ENCODE measurements around the gene CENPP.

The CENPP gene

DNA sequence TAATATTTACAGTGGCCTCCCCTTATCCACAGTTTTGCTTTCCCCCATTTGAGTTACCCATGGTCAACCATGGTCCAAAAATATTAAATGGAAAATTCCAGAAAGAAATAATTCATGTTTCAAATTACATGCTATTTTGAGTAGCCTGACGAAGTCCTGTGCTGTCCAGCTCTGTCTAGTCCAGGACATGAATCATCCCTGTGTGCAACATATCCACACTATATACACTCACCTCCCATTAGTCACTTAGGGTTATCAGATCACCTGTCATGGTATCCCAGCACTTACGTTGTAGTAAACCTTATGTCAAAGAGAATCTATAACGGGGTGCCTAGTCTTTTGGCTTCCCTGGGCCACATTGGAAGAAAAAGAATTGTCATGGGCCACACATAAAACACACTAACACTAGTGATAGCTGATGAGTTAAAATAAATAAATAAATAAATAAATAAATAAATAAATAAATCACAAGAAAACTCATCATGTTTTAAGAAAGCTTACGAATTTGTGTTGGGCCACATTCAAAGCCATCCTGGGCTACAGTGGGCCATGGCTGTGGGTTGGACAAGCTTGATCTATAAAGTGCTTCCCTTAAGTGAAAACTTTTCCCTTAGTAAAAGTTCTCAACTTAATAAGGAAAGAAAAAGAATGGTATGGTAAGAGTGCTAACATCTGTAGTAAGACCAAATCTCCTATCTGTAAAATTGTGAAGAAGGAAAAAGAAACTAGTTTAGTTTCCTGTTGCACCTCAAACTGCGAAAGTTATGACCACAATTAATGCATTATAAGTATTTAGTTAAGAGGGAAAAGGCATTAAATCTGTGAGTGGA is 114.4 kb downstream of the CENPP start:
- no peaks in the 10 kb centered on the region for H3K27me3 ChIP-seq (replicated peaks; ENCODE audit: control insufficient read depth, insufficient read depth, low read length)
- TF ChIP-seq, protein P1, sequence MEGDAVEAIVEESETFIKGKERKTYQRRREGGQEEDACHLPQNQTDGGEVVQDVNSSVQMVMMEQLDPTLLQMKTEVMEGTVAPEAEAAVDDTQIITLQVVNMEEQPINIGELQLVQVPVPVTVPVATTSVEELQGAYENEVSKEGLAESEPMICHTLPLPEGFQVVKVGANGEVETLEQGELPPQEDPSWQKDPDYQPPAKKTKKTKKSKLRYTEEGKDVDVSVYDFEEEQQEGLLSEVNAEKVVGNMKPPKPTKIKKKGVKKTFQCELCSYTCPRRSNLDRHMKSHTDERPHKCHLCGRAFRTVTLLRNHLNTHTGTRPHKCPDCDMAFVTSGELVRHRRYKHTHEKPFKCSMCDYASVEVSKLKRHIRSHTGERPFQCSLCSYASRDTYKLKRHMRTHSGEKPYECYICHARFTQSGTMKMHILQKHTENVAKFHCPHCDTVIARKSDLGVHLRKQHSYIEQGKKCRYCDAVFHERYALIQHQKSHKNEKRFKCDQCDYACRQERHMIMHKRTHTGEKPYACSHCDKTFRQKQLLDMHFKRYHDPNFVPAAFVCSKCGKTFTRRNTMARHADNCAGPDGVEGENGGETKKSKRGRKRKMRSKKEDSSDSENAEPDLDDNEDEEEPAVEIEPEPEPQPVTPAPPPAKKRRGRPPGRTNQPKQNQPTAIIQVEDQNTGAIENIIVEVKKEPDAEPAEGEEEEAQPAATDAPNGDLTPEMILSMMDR (IDR thresholded peaks at IDR 0.05; ENCODE audit: insufficient read depth, low read length, poor library complexity, severe bottlenecking) = no peak
- H3K4me3 ChIP-seq (replicated peaks; ENCODE audit: low read depth, low read length) = no peak overlapping the region
- no peaks in the 10 kb centered on the region for H3K36me3 ChIP-seq (ENCODE audit: control insufficient read depth, insufficient read depth, low read length)
- no peak for DNase-seq (ENCODE audit: extremely low read depth, insufficient read length)

DNA sequence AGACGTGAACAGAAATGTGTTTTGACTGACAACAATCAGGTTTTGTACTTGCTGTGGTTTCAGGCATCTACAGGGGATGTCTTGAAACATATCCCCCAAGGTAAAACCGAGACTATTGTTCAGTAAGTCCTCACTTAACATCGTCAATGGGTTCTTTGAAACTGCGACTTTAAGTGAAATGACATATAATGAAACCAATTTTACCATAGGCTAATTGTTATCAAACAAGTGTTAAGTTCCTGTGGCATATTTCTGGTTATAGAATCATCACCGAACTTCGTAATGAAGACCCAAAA is 114.9 kb downstream of the CENPP start:
- Histone ChIP-seq H3K4me3 (replicated peaks; ENCODE audit: low read depth, low read length) (no peak overlapping the region), H3K27me3 (replicated peaks; ENCODE audit: control insufficient read depth, insufficient read depth, low read length) (no peaks in the 10 kb centered on the region), H3K36me3 (ENCODE audit: control insufficient read depth, insufficient read depth, low read length) (no peaks in the 10 kb centered on the region)
- peak; percentile 58 for DNase-seq (ENCODE audit: extremely low read depth, insufficient read length)
- TF ChIP-seq, protein P1 (IDR thresholded peaks at IDR 0.05; ENCODE audit: insufficient read depth, low read length, poor library complexity, severe bottlenecking) = no peak

DNA sequence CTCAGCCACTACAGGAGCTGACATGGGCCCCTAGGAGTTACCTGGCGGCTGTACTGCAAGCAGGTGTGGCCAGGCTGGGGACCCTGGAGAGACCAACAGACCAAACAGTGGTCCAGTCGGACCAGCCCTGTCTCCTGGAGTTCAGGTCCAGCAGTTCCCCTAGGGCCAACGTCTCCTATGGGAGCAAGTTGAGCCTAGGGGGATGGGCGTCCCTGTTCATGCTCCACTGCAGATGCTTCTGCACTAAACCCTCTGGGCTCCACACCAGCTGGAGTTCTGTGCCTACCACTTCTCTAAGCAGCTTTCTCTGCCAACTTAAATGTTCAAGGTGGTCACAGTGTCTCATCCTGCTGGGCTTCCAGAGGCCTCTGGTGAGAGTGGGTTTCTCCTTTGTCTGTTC is 119.1 kb downstream of the CENPP start:
- Histone ChIP-seq H3K4me3 (replicated peaks; ENCODE audit: low read depth, low read length) (no peak overlapping the region), H3K36me3 (ENCODE audit: control insufficient read depth, insufficient read depth, low read length) (no peaks in the 10 kb centered on the region), H3K27me3 (replicated peaks; ENCODE audit: control insufficient read depth, insufficient read depth, low read length) (no peaks in the 10 kb centered on the region)
- TF ChIP-seq, protein P1 (IDR thresholded peaks at IDR 0.05; ENCODE audit: insufficient read depth, low read length, poor library complexity, severe bottlenecking) = no peak
- no peak for DNase-seq (ENCODE audit: extremely low read depth, insufficient read length)

DNA sequence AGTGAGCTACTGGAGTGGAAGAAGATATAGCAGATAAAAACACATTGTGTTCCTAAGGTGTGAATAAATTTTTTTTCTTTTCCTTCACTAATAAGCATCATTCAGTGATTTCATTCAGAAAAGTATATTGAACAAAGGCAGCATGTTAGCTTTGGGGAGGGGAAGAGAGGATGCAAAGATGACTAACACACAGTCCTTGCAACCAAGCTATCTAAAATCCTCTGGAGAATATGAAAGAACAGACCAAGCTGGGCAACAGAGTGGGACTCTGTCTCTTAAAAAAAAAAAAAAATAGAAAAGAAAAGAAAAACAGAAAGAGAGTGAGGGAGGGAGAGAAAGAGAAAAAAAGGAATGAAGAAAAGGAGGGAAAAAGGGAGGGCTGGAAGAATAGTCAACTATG is 120.8 kb downstream of the CENPP start:
- Histone ChIP-seq H3K27me3 (replicated peaks; ENCODE audit: control insufficient read depth, insufficient read depth, low read length) (no peaks in the 10 kb centered on the region), H3K4me3 (replicated peaks; ENCODE audit: low read depth, low read length) (no peak overlapping the region), H3K36me3 (ENCODE audit: control insufficient read depth, insufficient read depth, low read length) (no peaks in the 10 kb centered on the region)
- TF ChIP-seq, protein P1 (IDR thresholded peaks at IDR 0.05; ENCODE audit: insufficient read depth, low read length, poor library complexity, severe bottlenecking) = no peak
- no peak for DNase-seq (ENCODE audit: extremely low read depth, insufficient read length)

DNA sequence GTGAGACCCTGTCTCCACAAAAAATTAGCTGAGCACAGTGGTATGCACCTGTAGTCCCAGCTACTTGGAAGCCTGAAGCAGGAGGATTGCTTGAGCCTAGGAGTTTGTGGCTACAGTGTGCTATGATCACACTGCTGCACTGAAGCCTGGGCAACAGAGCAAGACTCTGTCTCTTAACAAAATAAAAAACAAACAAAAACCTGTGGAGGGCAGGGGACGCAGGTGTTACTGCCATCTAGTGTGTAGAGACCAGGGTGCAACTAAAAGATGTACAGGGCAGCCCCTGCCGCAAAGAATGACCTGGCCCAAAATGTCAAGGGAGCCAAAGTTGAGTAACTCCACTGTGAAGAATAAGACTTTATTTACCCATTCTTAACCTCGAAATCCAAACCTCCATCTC is 129.5 kb downstream of the CENPP start:
- DNase-seq (ENCODE audit: extremely low read depth, insufficient read length) = no peak
- no peaks in the 10 kb centered on the region for H3K27me3 ChIP-seq (replicated peaks; ENCODE audit: control insufficient read depth, insufficient read depth, low read length)
- TF ChIP-seq, protein P1 (IDR thresholded peaks at IDR 0.05; ENCODE audit: insufficient read depth, low read length, poor library complexity, severe bottlenecking) = peak; percentile 49
- no peak overlapping the region for H3K4me3 ChIP-seq (replicated peaks; ENCODE audit: low read depth, low read length)
- no peaks in the 10 kb centered on the region for H3K36me3 ChIP-seq (ENCODE audit: control insufficient read depth, insufficient read depth, low read length)

DNA sequence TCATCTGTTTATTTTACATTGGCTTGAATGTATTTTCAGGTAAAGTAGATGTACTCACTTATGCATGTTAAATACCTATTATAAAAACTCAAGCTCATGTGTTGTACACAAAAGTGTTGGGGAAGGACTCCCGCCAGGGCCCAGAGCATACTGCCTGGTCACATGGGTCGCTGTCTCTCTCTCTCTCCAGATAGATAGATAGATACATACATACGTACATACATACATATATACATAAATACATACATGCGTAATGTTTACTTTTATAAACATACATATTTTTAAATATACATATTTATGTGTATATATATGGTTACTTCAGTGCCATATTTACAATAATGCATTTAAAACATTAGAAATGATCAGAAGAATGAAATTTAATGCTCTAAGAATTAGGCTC is 131.8 kb downstream of the CENPP start:
- no peak for DNase-seq (ENCODE audit: extremely low read depth, insufficient read length)
- Histone ChIP-seq H3K4me3 (replicated peaks; ENCODE audit: low read depth, low read length) (no peak overlapping the region), H3K27me3 (replicated peaks; ENCODE audit: control insufficient read depth, insufficient read depth, low read length) (no peaks in the 10 kb centered on the region), H3K36me3 (ENCODE audit: control insufficient read depth, insufficient read depth, low read length) (no peaks in the 10 kb centered on the region)
- TF ChIP-seq, protein P1 (IDR thresholded peaks at IDR 0.05; ENCODE audit: insufficient read depth, low read length, poor library complexity, severe bottlenecking) = no peak
